Vagina (tissue), 2 donors: ENCODE data around the gene PRMT7. TPM values are rescaled to one million over a fixed set of nuclear protein-coding genes. Genes with fewer than 3 reads are reported as not detected.

Experiments used
- DNase-seq, 2 donors: peaks; one replicate each; pipeline ENCODE4 v3.0.0-alpha.2; 2017; ENCODE audit errors: extremely low spot score in 2 of 2
- H3K27ac ChIP-seq: fragments of 200-600 bp; sonication (generic); one replicate; pipeline ENCODE4 v1.5.1; 2019
- H3K27me3 ChIP-seq: fragments of 200-600 bp; sonication (generic); one replicate; pipeline ENCODE4 v1.5.1; 2019
- H3K36me3 ChIP-seq, 2 donors: fragments of 200-600 bp; sonication (generic); one replicate each; pipeline ENCODE4 v1.5.1; 2017 to 2019
- H3K4me1 ChIP-seq: fragments of 200-600 bp; sonication (generic); one replicate; pipeline ENCODE4 v1.5.1; 2019
- H3K4me3 ChIP-seq, 2 donors: fragments of 200-600 bp; sonication (generic); 1 replicate in 1 of 2; 2 replicates in 1 of 2; pipeline ENCODE4 v1.5.1; 2016 to 2019
- H3K9me3 ChIP-seq: fragments of 200-600 bp; sonication (generic); one replicate; pipeline ENCODE4 v1.5.1; 2019
- CTCF ChIP-seq, 3 experiments: fragments of 450-650 bp in 2 of 3; fragments of 200-600 bp in 1 of 3; sonication (generic) in 1 of 3; IDR thresholded peaks; one replicate each; pipeline ENCODE4 v1.5.1; 2017 to 2019; ENCODE audit warnings: antibody characterized with exemption in 3 of 3, mild to moderate bottlenecking in 2 of 3, moderate library complexity in 2 of 3
- POLR2A ChIP-seq, 2 donors: fragments of 450-650 bp; IDR thresholded peaks; one replicate each; pipeline ENCODE4 v1.6.1; 2017; ENCODE audit warnings: antibody characterized with exemption in 2 of 2, mild to moderate bottlenecking in 2 of 2, moderate library complexity in 2 of 2
- POLR2AphosphoS5 ChIP-seq, 2 donors: sonication (generic); formaldehyde crosslinking; IDR thresholded peaks; one replicate each; pipeline ENCODE4 v1.9.0; 2017; ENCODE audit warnings: antibody characterized with exemption in 2 of 2, mild to moderate bottlenecking in 2 of 2, low read depth in 1 of 2; ENCODE audit not compliant: insufficient read depth in 1 of 2
- intact Hi-C: fragments of 100-400 bp; cut with DNase I; formaldehyde crosslinking; loops from one replicate; pipeline ENCODE4 v1.15.1; 2023
- total RNA-seq: library from RNA; depleted of rRNA; stranded (reverse); fragments of >200 nt; gene quantifications from one replicate; pipeline ENCODE4 v1.2.3, GENCODE V29; 2016

PRMT7 gene
- total RNA-seq, 1 donor from 2014 or later: 47.9 TPM

GRCh38 chr16:68299571-68300453 lies 11.0 kb upstream of the PRMT7 start:
- peak overlapping the region; percentile 12 for H3K27ac ChIP-seq
- peaks cover 0 to 74% of the 10 kb centered on the region in 2 donors for H3K36me3 ChIP-seq

GRCh38 chr16:68300734-68301459 lies 9.9 kb upstream of the PRMT7 start:
- H3K36me3 ChIP-seq: peaks cover 0 to 81% of the 10 kb centered on the region in 2 donors
- DNase-seq: no peak
- no peak for TF ChIP-seq POLR2A (IDR thresholded peaks at IDR 0.05)
- TF ChIP-seq POLR2AphosphoS5 (IDR thresholded peaks at IDR 0.05; ENCODE audit: insufficient read depth in 1 of 2, low read depth in 1 of 2): no peak
- no peak for TF ChIP-seq CTCF (IDR thresholded peaks at IDR 0.05)
- peaks cover 16% of the 10 kb centered on the region for H3K4me1 ChIP-seq
- H3K4me3 ChIP-seq: no peak overlapping the region
- intact Hi-C loops: no loop called here
- H3K27ac ChIP-seq: no peak overlapping the region
- no peaks in the 10 kb centered on the region for H3K9me3 ChIP-seq
- H3K27me3 ChIP-seq: no peaks in the 10 kb centered on the region

More at GRCh38 chr16:68299571-68300453, 11.0 kb upstream of the PRMT7 start:
- Histone ChIP-seq H3K27me3 (no peaks in the 10 kb centered on the region), H3K4me1 (peaks cover 16% of the 10 kb centered on the region), H3K9me3 (no peaks in the 10 kb centered on the region), H3K4me3 (no peak overlapping the region)
- TF ChIP-seq POLR2AphosphoS5 (IDR thresholded peaks at IDR 0.05; ENCODE audit: insufficient read depth in 1 of 2, low read depth in 1 of 2) (no peak), CTCF (IDR thresholded peaks at IDR 0.05) (no peak), POLR2A (IDR thresholded peaks at IDR 0.05) (no peak)
- intact Hi-C loops: no loop called here
- DNase-seq: no peak

GRCh38 chr16:68306633-68307032 lies 4.2 kb upstream of the PRMT7 start:
- Histone ChIP-seq H3K4me1 (peaks cover 22% of the 10 kb centered on the region), H3K36me3 (peaks cover 0 to 47% of the 10 kb centered on the region in 2 donors), H3K27ac (no peak overlapping the region), H3K4me3 (no peak overlapping the region), H3K27me3 (no peaks in the 10 kb centered on the region), H3K9me3 (no peaks in the 10 kb centered on the region)
- TF ChIP-seq CTCF (IDR thresholded peaks at IDR 0.05) (no peak), POLR2AphosphoS5 (IDR thresholded peaks at IDR 0.05; ENCODE audit: insufficient read depth in 1 of 2, low read depth in 1 of 2) (no peak), POLR2A (IDR thresholded peaks at IDR 0.05) (no peak)
- intact Hi-C loops: no loop called here
- no peak for DNase-seq

- no peaks in the 10 kb centered on the region for H3K27me3 ChIP-seq
- peak overlapping the region; percentile 71 to 81 for H3K4me3 ChIP-seq
- H3K9me3 ChIP-seq: no peaks in the 10 kb centered on the region
- H3K36me3 ChIP-seq: peaks cover 0 to 28% of the 10 kb centered on the region in 2 donors
- no peak for TF ChIP-seq POLR2AphosphoS5 (IDR thresholded peaks at IDR 0.05; ENCODE audit: insufficient read depth in 1 of 2, low read depth in 1 of 2)
- TF ChIP-seq POLR2A (IDR thresholded peaks at IDR 0.05): no peak
- TF ChIP-seq CTCF (IDR thresholded peaks at IDR 0.05): no peak
- no peak for DNase-seq
- intact Hi-C loops: loop anchor here (5.0 kb wide), 2 partner anchors 47 to 312 kb away; partner anchors contain the start of genes DPEP2 and SLC7A6
- H3K27ac ChIP-seq: no peak overlapping the region
- H3K4me1 ChIP-seq: peaks cover 34% of the 10 kb centered on the region
These were observed 1.0 kb upstream of the PRMT7 start for GRCh38 chr16:68309799-68310198.
